GM12864 (cell line): ENCODE results near the gene HSD3B7.

Experiments
- DNase-seq: peaks from one replicate; pipeline ENCODE4 v3.0.0-alpha.2; 2011; ENCODE audit warnings: low read depth
- H3K4me3 ChIP-seq: 2 replicates; pipeline ENCODE4 v1.5.1; 2011; ENCODE audit warnings: mild to moderate bottlenecking, low read depth, low read length, control low read depth
- TF ChIP-seq, protein P1 (sequence below): IDR thresholded peaks from 2 replicates; pipeline ENCODE4 v1.5.1; 2011; ENCODE audit warnings: low read depth, mild to moderate bottlenecking, moderate library complexity, low read length, control low read depth, inconsistent platforms; ENCODE audit errors: missing control alignments

HSD3B7 gene

DNA sequence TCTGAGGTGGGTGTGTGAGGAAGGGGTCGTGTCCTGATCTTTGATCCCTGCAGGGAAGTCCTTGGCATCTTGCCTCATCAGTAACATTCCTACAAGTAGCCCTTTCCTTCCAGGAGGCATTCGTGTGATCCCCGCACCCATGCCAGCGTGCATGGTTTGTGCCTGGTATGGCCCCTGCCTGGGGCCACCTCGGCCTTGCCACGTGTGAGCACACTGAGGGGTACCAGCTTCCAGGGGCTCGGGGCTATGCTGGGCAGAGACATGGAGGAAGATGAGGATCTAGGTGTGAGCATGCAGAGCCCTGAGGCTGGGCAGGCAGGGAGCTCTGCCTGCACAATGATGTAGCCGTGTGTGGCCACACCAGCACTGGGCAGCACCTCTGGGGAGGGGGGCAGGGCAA, 6.0 kb downstream of the HSD3B7 start:
- TF ChIP-seq, protein P1, sequence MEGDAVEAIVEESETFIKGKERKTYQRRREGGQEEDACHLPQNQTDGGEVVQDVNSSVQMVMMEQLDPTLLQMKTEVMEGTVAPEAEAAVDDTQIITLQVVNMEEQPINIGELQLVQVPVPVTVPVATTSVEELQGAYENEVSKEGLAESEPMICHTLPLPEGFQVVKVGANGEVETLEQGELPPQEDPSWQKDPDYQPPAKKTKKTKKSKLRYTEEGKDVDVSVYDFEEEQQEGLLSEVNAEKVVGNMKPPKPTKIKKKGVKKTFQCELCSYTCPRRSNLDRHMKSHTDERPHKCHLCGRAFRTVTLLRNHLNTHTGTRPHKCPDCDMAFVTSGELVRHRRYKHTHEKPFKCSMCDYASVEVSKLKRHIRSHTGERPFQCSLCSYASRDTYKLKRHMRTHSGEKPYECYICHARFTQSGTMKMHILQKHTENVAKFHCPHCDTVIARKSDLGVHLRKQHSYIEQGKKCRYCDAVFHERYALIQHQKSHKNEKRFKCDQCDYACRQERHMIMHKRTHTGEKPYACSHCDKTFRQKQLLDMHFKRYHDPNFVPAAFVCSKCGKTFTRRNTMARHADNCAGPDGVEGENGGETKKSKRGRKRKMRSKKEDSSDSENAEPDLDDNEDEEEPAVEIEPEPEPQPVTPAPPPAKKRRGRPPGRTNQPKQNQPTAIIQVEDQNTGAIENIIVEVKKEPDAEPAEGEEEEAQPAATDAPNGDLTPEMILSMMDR, result no peak
- DNase-seq, result no peak
- H3K4me3 ChIP-seq, result no peak overlapping the region

DNA sequence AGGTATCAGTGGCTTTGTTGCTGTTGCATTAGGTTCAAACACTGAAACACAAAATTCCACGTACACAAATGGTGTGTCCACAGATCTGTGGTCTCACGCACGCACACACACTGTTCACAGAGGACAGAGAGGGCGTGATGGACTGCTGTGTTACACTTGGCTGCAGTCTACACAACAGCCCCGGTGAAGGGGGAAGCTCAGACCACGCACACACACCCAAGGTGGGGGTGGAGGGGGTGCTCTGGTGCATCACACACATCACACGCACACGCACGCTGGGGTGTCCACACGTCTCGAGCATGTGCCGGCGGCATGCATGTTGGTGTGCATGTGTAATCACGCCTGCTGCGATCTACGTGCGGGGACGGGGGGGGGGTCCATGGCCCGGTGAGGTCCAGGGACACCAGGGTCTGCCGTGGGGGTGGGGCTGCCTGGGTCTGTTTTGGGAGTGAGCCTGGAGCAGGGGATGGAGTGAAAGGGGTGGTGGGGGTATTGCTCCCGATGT, 7.3 kb downstream of the HSD3B7 start:
- H3K4me3 ChIP-seq, result no peak overlapping the region
- no peak for DNase-seq
- TF ChIP-seq, protein P1, result no peak

DNA sequence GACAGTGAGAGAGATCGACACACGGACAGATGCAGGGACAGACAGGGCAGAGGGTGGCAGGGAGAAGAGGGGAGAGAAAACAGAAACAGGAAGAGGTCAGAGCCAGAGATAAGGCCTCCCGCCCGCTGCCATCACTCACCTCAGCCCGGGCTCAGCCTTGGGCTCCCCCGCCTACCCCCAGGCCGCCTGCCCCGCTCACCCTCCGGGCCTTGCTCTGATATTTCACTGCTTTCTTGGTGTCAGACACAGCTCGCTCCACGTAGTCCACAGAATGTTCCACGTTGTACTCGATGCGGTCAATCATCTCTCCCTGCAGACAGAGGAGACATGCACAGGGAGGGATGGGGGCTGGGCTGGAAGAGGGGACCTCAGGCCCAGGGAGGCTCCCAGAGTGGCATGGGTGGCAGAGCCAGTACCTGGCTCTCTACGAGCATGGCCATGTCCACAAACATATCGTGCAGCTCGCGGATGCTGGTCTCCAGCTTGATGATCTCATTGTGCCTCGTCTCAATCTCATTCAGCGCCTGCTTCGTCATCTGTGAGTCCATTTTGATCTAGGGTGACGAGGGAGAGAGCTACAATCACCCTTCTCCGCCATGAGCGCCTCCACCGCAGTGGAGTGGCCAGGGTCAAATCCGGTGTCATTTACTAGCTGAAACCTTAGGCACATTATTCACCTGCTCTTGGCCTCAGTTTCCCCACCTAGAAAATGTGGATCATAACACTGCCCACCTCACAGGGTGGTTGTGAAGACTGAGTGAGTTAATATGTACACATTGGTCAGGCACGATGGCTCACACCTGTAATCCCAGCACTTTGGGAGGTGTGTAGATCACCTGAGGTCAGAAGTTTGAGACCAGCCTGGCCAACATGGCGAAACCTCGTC, 8.2 kb downstream of the HSD3B7 start:
- H3K4me3 ChIP-seq, result no peak overlapping the region
- no peak for DNase-seq
- TF ChIP-seq, protein P1, result no peak

DNA sequence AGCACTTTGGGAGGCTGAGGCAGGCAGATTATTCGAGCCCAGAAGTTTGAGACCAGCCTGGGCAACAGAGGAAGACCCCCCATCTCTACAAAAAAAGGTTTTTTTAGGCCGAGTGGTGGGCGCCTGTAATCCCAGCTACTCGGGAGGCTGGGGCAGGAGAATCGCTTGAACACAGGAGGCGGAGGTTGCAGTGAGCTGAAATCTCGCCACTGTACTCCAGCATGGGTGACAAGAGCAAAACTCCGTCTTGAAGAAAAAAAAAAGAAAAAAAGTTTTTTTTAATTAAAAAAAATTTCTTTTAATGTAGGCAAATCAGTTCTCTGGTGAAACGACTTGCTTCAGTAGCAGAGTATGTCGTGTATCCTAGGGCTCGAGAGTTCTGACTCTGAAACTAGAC, 10.9 kb downstream of the HSD3B7 start:
- H3K4me3 ChIP-seq, result peak overlapping the region; percentile 74
- DNase-seq, result no peak
- TF ChIP-seq, protein P1, result no peak

DNA sequence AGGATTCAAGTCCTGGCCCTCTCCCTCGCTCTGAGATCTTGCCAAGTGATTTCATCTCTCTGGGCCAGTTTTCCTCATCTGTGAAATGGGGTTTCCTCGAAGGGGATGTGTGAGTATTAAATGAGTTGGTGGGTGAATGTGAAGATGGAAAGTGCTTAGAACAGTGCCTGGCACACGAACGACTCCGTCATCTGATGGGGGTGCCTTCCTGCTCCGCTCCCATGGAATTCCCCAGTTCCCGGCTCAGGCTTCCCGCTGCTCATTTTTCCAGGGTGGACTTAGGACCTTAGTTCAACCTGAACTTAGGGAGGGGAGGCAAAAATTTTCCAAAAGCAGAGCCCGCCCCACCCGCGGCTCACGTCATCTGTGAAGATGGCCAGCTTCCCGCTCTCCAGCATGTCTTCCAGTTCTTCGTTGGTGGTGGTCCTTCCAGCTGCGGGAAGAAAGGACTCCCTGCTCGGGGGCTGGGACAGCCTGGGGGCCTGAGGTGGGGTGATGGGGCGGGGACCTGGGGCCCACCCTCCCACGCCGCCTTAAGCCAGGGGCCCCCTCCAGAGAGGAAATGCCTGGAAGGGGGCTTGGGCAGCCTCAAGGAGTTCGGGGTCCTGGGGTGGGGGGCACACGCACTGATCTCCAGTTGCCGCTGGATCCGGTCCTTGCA, 11.4 kb downstream of the HSD3B7 start:
- DNase-seq, result no peak
- H3K4me3 ChIP-seq, result peak overlapping the region; percentile 74
- TF ChIP-seq, protein P1, result no peak

GRCh38 chr16:30996985-30997724, 12.1 kb downstream of the HSD3B7 start:
- peak; percentile 55 for DNase-seq
- peak overlapping the region; percentile 74 for H3K4me3 ChIP-seq
- TF ChIP-seq, protein P1, result no peak
